Right atrium auricular region (tissue), 2 donors: Measurements from ENCODE around the gene C2CD3. TPM values are rescaled to one million over a fixed set of nuclear protein-coding genes. Genes with fewer than 3 reads are reported as not detected.

ENCODE experiments used
- DNase-seq: peaks from one replicate; pipeline ENCODE4 v3.0.0-alpha.2; 2019; ENCODE audit warnings: low spot score
- H3K27ac ChIP-seq, 2 donors: fragments of 200-600 bp; sonication (generic); 1 replicate in 1 of 2; 2 replicates in 1 of 2; pipeline ENCODE4 v1.5.1; 2016 to 2019
- H3K27me3 ChIP-seq, 2 donors: fragments of 200-600 bp; sonication (generic); one replicate each; pipeline versions ENCODE4 v1.5.1 to v1.6.0; 2017 to 2019
- H3K36me3 ChIP-seq: fragments of 200-600 bp; sonication (generic); one replicate; pipeline ENCODE4 v1.5.1; 2016
- H3K4me1 ChIP-seq, 2 donors: fragments of 200-600 bp; sonication (generic); one replicate each; pipeline versions ENCODE4 v1.5.1 to v1.6.0; 2017 to 2019
- H3K4me3 ChIP-seq, 2 donors: fragments of 200-600 bp; sonication (generic); 1 replicate in 1 of 2; 2 replicates in 1 of 2; pipeline ENCODE4 v1.5.1; 2017 to 2019; ENCODE audit warnings: mild to moderate bottlenecking in 1 of 2, moderate library complexity in 1 of 2
- H3K9me3 ChIP-seq, 2 donors: fragments of 200-600 bp; sonication (generic); one replicate each; pipeline ENCODE4 v1.5.1; 2019
- total RNA-seq, 2 donors: library from RNA; depleted of rRNA; stranded (reverse); fragments of >200 nt; gene quantifications; one replicate each; pipeline ENCODE4 v1.1.0, GENCODE V29; 2016
- TF ChIP-seq, protein P1 (sequence below), 2 donors: fragments of 200-600 bp; sonication (generic); IDR thresholded peaks; one replicate each; pipeline ENCODE4 v1.5.1; 2019; ENCODE audit warnings: antibody characterized with exemption in 2 of 2

The C2CD3 gene
- total RNA-seq, 2 donors from 2014 or later = 15.0 to 15.4 TPM

DNA sequence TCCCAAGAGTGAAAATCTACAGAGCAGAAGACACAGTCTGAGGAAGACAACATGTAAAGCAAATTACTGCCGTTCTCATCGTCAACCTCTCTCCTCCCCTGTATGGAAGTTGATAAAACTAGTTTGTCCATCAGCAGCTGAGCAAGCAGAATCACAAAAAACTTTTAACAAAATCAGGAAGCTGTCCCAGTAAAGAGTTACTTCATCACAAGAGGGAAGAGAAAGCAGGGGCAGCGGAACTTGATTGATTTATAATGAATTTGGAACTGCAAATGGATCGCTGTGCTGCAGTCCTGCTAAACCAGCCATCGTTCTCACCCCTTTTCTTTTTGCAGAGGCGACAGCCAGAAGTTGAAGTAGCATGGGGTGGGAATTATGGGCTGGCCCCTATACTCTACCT is 148.3 kb downstream of the C2CD3 start:
- H3K4me1 ChIP-seq = peaks cover 0 to 29% of the 10 kb centered on the region in 2 donors
- DNase-seq = no peak
- no peaks in the 10 kb centered on the region for H3K9me3 ChIP-seq
- TF ChIP-seq, protein P1, sequence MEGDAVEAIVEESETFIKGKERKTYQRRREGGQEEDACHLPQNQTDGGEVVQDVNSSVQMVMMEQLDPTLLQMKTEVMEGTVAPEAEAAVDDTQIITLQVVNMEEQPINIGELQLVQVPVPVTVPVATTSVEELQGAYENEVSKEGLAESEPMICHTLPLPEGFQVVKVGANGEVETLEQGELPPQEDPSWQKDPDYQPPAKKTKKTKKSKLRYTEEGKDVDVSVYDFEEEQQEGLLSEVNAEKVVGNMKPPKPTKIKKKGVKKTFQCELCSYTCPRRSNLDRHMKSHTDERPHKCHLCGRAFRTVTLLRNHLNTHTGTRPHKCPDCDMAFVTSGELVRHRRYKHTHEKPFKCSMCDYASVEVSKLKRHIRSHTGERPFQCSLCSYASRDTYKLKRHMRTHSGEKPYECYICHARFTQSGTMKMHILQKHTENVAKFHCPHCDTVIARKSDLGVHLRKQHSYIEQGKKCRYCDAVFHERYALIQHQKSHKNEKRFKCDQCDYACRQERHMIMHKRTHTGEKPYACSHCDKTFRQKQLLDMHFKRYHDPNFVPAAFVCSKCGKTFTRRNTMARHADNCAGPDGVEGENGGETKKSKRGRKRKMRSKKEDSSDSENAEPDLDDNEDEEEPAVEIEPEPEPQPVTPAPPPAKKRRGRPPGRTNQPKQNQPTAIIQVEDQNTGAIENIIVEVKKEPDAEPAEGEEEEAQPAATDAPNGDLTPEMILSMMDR (IDR thresholded peaks at IDR 0.05) = no peak
- H3K36me3 ChIP-seq = peaks cover 5% of the 10 kb centered on the region
- no peaks in the 10 kb centered on the region for H3K27me3 ChIP-seq
- no peak overlapping the region for H3K27ac ChIP-seq
- H3K4me3 ChIP-seq = no peak overlapping the region

DNA sequence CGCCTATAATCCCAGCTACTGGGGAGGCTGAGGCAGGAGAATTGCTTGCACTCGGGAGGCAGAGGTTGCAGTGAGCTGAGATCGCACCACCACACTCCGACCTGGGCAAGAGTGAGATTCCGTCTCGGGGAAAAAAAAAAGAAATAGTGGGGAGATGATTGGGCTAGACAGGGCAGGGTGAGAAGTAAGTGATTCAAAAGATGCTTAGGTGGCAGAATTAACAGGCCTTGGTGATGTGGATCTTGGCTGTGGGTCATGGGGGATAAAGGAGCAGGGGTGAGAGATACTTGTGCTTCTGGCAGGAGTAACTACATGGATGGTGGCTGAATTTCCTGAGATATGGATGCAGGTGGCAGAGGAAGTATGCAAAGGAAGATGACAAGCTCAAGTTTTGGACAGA is 148.8 kb downstream of the C2CD3 start:
- TF ChIP-seq, protein P1 (IDR thresholded peaks at IDR 0.05) = no peak
- Histone ChIP-seq H3K27me3 (no peaks in the 10 kb centered on the region), H3K9me3 (no peaks in the 10 kb centered on the region), H3K4me1 (peaks cover 0 to 32% of the 10 kb centered on the region in 2 donors), H3K36me3 (peaks cover 5% of the 10 kb centered on the region), H3K27ac (no peak overlapping the region), H3K4me3 (no peak overlapping the region)
- DNase-seq = no peak

DNA sequence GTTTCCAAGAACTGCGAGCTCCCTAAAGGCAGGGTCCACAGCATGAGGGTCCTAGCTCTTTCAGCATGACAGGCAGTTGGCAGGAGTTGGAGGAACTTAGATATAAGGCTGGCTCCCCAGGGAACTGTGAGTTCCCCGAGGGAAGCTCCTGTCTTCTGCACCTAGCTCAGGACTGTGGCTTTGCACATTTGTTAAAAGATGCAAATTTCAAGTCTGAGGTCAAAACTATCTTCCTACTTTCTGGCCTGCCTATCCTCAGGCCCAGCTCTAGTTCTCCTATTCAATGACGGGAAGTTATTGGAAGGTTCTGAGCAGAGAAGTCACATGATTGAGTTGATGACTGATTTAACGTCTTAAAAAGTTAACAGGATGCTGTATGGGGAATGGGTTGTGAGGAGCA is 150.3 kb downstream of the C2CD3 start:
- no peak overlapping the region for H3K4me3 ChIP-seq
- H3K27me3 ChIP-seq = no peaks in the 10 kb centered on the region
- H3K27ac ChIP-seq = peak overlapping the region; percentile 89 to 91
- TF ChIP-seq, protein P1 (IDR thresholded peaks at IDR 0.05) = no peak
- H3K9me3 ChIP-seq = no peaks in the 10 kb centered on the region
- no peak for DNase-seq
- H3K36me3 ChIP-seq = peaks cover 6% of the 10 kb centered on the region
- peaks cover 0 to 32% of the 10 kb centered on the region in 2 donors for H3K4me1 ChIP-seq

DNA sequence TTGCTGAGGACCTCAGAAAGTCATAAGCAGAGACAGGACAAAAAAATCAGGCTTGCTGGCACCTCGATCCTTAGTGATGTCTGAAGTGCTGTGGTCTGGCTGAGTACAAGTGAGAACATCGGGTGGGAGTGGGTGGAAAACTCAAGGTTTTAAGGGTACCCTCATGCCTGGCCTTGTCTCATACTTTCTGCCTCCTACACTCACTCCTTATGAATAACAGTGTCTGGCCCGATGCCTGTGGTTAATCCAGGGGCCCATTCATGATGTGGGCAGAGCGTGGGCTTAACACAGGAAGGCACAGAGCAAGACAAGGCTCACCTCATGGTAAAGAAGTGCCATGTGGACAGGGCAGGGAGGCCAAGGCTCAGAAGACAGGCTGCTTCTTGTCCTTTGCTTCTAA is 150.9 kb downstream of the C2CD3 start:
- TF ChIP-seq, protein P1 (IDR thresholded peaks at IDR 0.05) = no peak
- H3K27ac ChIP-seq = peak overlapping the region; percentile 89 to 91

DNA sequence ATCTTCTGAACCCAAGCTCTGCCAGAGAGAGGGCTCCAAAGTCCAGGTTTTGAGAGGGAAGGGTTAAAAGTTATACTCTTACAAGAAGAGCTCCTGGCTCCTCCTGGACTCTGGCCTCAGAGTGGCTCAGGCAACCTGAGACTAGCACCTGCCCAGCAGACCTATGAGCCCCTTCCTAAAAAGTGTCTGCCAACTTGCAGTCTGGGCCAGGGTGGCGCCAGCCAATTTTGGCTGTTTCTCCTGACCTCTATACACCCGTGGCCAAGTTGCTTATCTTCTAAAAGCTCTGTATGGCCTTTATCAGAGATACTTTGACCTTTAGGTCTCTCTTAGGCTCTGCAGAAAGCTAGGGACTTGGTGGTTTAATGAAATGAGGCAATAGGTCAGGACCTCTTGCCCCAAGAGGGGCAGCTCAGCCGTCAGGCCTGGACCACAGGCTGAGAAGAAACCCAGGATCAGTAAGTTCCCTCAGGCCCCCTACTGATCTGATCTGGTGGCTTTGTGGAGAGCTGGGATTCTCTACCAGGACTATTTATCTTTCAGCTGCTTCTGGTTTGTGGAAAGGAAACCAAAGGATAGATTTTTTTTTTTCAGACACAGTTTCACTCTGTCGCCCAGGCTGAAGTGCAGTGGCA is 151.6 kb downstream of the C2CD3 start:
- H3K4me3 ChIP-seq = no peak overlapping the region

More for the DNA sequence above, 150.9 kb downstream of the C2CD3 start:
- peaks cover 0 to 32% of the 10 kb centered on the region in 2 donors for H3K4me1 ChIP-seq
- H3K36me3 ChIP-seq = peaks cover 6% of the 10 kb centered on the region
- DNase-seq = no peak
- H3K9me3 ChIP-seq = no peaks in the 10 kb centered on the region
- no peak overlapping the region for H3K4me3 ChIP-seq
- H3K27me3 ChIP-seq = no peaks in the 10 kb centered on the region

More for the DNA sequence above, 151.6 kb downstream of the C2CD3 start:
- peak overlapping the region; percentile 89 to 91 for H3K27ac ChIP-seq
- no peaks in the 10 kb centered on the region for H3K27me3 ChIP-seq
- TF ChIP-seq, protein P1 (IDR thresholded peaks at IDR 0.05) = no peak
- peaks cover 0 to 32% of the 10 kb centered on the region in 2 donors for H3K4me1 ChIP-seq
- no peak for DNase-seq
- no peaks in the 10 kb centered on the region for H3K9me3 ChIP-seq
- H3K36me3 ChIP-seq = peaks cover 6% of the 10 kb centered on the region
